Prostate gland (tissue), 2 donors: ENCODE measurements around the gene CYTIP.

Experiments
- CTCF ChIP-seq, 4 experiments: fragments of 200-600 bp in 2 of 4; fragments of 450-650 bp in 2 of 4; sonication (generic) in 2 of 4; IDR thresholded peaks; 1 replicate in 3 of 4; 2 replicates in 1 of 4; pipeline ENCODE4 v1.5.1; 2016 to 2019; ENCODE audit warnings: antibody characterized with exemption in 4 of 4, mild to moderate bottlenecking in 2 of 4, moderate library complexity in 2 of 4
- POLR2A ChIP-seq: fragments of 450-650 bp; IDR thresholded peaks from one replicate; pipeline ENCODE4 v1.6.1; 2016; ENCODE audit warnings: antibody characterized with exemption, mild to moderate bottlenecking

GRCh38 chr2:157447031-157447430 is 3.1 kb upstream of the CYTIP start:
- TF ChIP-seq CTCF (IDR thresholded peaks at IDR 0.05) = no peak
- TF ChIP-seq POLR2A = no peak
